HG03558 (cell line): ENCODE measurements around the gene NHLH2.

Source experiments
- ATAC-seq: cut with Tn5 transposase; IDR thresholded peaks from one replicate; pipeline ENCODE4 v1.9.1; 2021; ENCODE audit warnings: moderate number of reproducible peaks; ENCODE audit not compliant: unreplicated experiment; ENCODE audit errors: extremely low read depth

NHLH2 gene

DNA sequence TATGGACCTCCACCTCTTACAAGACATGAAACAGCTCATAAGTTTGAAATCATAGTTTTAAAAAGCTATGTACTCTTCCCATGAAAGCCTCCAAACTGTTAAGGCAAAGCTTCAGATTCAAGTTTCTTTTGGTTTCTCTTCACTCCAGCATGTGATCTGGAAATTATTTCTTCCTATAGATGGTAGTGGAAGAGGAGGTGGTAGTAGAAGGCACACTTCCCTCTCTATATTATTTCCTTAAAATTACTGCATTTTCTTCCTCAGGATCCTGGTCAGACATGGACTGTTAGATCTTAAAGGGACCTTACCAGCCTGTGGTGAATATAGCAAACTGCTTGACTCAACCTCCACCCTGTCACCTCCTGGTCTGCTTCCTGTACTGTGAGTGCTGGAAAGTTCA lies 31.9 kb downstream of the NHLH2 start:
- no peak for ATAC-seq

- no peak for ATAC-seq
These were observed 33.2 kb downstream of the NHLH2 start for GRCh38 chr1:115807723-115808122.

DNA sequence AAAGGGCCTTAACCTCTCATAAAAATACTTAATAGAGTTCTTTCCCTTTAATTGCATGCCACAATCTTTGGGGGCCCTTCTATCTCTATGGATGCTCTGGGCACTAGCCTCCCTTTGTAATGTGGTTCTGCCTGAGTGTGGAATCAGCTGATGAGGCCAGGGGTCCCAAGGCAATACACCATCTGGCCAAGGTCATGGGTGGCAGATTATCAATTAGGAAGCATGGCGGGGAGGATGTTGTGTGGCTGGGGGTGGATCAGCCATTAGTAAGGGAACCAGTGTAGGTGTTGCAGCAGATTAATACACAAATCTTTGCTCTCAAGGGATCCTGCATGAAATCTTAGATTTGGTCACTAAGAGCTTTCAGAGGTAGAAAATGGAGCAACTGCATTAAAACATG lies 35.3 kb downstream of the NHLH2 start:
- no peak for ATAC-seq

DNA sequence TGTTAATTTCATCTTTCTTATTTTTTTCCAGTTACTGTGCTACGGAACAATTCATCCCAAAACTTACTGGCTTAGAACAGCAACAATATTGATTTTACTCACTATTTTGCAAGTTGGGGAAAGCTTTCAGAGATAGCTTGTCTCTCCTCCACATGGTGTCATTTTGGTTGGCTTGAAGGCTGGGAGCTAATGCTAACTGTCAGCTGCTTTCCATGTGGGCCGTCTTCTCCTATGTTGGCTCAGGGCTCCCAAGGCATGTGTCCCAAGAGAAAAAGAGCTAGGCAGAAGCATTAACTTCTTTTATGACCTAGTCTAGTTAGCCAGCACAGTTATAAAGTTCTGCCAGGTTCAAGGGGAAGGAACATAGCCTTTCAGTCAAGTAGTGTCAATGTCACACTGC lies 38.5 kb downstream of the NHLH2 start:
- ATAC-seq = no peak

DNA sequence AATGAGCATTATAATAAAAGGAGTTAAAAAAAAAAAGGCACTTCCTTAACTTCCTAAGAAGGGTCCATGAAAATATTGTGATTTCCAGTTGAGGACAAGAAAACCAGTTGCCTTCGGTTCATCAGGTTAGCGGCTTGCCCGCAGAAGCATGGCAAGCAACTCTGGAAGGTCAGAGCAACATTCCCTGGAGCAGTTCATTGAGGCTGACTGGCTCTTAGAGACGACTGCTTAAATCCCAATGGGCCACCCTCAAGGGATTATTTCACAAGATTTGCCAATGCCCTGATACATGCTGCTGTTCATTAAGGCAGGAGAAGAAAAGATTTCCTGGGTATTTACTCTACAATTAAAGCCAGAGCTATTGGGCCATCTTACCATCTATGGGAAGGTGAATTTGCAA lies 43.4 kb downstream of the NHLH2 start:
- no peak for ATAC-seq

DNA sequence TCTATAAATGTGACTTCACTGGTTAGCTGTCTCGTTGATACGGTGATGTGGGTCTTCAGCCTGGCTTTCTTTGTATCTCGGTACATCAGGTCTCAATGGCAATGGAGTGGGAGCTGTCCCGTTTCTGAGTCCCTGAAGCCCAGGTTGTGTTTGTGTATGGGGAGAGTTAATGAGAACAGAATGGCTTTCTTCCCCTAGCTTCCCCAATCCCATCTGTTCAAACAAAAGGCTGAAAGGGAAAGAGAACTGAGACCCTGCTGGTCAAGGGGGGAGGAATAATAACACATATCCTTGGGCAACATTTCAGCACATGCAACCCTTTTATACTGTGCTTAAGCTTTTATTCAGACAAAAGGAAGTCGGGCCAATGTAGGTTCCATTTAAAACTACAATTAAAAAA lies 44.0 kb downstream of the NHLH2 start:
- ATAC-seq = no peak

DNA sequence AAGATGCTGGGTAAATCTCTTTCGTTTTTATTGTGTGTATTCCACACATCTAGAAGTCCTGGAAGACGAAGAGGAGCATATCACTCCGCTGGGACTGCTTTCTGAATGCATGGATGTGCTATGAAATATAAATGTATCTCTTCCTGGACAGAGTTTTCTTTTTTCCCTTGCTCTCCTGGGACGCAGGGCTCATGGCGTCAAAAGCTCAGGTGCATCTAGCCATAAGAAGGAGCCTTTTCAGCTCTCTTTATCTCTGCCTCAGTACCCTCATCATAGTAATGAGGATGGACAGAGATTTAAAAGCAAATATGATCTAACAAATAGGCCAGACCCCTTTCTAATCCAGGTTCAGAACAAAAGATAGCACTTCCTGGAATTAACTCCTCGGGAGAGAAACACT lies 44.9 kb downstream of the NHLH2 start:
- no peak for ATAC-seq

GRCh38 chr1:115794976-115795639 lies 45.8 kb downstream of the NHLH2 start:
- ATAC-seq = no peak

DNA sequence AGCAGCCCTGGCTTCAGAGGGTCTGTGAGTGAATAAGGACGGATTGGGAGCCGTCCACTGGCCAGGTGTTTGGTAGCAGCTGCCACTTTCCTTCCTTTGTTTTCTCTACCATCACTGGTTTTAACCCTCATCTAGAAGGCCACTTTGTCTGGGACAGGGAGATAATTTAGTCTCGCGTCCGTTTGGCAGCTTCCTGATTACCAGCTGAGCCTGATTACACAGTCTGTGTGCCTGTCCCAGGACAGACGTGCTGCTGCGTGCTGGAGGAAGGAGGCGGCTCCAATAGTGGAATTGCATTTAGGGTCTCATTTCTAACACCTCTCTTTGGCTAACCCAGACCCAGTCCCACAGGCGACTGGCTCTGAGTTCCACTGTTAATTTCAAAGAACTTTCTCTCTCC lies 47.8 kb downstream of the NHLH2 start:
- ATAC-seq = no peak

GRCh38 chr1:115791816-115792215 lies 49.1 kb downstream of the NHLH2 start:
- no peak for ATAC-seq

- no peak for ATAC-seq
These were observed 50.1 kb downstream of the NHLH2 start for GRCh38 chr1:115790846-115791245.

DNA sequence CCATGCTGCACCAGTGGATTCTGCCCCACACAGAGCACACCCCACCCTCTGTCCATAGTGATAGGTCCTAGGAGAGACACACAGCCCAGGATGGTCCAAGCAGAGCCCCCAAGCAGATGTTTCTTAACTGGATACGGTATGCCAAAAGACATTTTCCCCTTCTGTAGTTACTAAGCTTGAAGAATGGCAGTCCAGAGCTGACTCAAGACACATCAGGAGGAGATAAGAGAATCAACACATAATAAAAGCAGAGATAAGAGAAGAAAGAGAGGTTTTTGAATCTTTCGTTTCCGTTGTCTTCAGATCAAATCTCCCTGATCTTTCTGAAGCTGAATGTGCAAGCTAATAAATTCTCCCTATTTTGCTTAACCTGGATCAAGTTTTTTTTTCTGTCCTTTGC lies 50.6 kb downstream of the NHLH2 start:
- ATAC-seq = no peak
